ENCODE measurements around the gene CNTNAP2. TPM values are rescaled to one million over a fixed set of nuclear protein-coding genes. Genes with fewer than 3 reads are reported as not detected.

CNTNAP2 gene
- total and polyA plus RNA-seq, 12 donors: 0.07 to 0.77 (median 0.24) TPM

DNA sequence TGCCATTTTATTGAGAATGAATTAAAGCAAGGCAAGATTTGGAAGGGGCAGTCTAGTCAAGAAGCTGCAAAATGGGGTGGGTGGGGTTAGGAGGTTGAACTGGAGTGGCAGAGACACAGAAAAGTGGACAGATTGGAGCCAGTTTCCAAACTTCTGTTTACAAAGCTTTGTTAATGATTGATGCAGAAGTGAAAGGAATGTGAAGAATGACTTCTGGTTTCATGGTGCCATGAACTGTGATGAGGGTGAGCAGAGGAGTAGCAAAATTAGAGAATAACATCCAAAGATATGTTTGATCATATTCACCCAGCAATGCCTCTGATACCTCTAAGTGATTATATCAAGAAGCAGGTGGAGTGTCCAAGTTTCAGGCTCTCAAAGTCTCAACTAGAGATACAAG is 1356.0 kb downstream of the CNTNAP2 start:
- intact Hi-C loops (cut with DNase I): loop anchor here in 1 of 10 donors (5.0 kb wide), 1 partner anchor 40 kb away; no protein-coding TSS in a partner anchor
- no peak overlapping the region for H3K27ac ChIP-seq
- H3K4me3 ChIP-seq: no peak overlapping the region
- DNase-seq: no peak
- ATAC-seq: no peak
- TF ChIP-seq, protein P1, sequence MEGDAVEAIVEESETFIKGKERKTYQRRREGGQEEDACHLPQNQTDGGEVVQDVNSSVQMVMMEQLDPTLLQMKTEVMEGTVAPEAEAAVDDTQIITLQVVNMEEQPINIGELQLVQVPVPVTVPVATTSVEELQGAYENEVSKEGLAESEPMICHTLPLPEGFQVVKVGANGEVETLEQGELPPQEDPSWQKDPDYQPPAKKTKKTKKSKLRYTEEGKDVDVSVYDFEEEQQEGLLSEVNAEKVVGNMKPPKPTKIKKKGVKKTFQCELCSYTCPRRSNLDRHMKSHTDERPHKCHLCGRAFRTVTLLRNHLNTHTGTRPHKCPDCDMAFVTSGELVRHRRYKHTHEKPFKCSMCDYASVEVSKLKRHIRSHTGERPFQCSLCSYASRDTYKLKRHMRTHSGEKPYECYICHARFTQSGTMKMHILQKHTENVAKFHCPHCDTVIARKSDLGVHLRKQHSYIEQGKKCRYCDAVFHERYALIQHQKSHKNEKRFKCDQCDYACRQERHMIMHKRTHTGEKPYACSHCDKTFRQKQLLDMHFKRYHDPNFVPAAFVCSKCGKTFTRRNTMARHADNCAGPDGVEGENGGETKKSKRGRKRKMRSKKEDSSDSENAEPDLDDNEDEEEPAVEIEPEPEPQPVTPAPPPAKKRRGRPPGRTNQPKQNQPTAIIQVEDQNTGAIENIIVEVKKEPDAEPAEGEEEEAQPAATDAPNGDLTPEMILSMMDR (IDR thresholded peaks at IDR 0.05): no peak
- peaks cover 0 to 5% (median 0%) of the 10 kb centered on the region in 11 donors for H3K9me3 ChIP-seq
- H3K4me1 ChIP-seq: no peaks in the 10 kb centered on the region
- no peaks in the 10 kb centered on the region for H3K27me3 ChIP-seq
- no peaks in the 10 kb centered on the region for H3K36me3 ChIP-seq

GRCh38 chr7:147474862-147475261 is 1358.3 kb downstream of the CNTNAP2 start:
- 47 to 53% methylated on average over 4 of the region's 4 CpGs for WGBS, 2 donors
- no peaks in the 10 kb centered on the region for H3K36me3 ChIP-seq
- no peak for ATAC-seq
- peaks cover 0 to 5% (median 0%) of the 10 kb centered on the region in 11 donors for H3K9me3 ChIP-seq
- no peaks in the 10 kb centered on the region for H3K4me1 ChIP-seq
- intact Hi-C loops (cut with DNase I): loop anchor here in 1 of 10 donors (5.0 kb wide), 1 partner anchor 43 kb away; no protein-coding TSS in a partner anchor
- TF ChIP-seq, protein P1 (IDR thresholded peaks at IDR 0.05): no peak
- H3K27ac ChIP-seq: no peak overlapping the region
- no peak for DNase-seq
- no peak overlapping the region for H3K4me3 ChIP-seq
- no peaks in the 10 kb centered on the region for H3K27me3 ChIP-seq

GRCh38 chr7:147477526-147477925 is 1360.9 kb downstream of the CNTNAP2 start:
- WGBS, 2 donors: 82 to 89% methylated on average over 3 of the region's 3 CpGs
- no peak for ATAC-seq

DNA sequence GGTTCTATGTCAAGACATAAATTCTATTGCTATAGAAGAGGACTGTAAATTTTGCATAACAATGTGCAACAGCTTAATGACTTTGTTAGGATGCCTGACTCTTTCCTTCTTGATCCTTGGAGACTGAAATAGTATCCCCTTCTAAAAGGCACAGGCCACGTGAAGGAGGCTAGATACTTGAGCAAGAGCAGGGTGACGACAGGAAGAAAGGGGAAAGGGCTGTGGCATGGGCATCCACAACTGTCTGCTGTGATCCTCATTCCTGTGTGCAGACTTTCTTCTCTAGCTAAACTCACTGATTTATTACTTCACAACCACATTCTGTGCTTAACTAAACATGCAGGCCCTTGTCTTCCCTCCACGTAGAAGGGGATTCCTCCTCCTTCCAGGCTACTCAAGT is 1362.2 kb downstream of the CNTNAP2 start:
- Histone ChIP-seq H3K36me3 (no peaks in the 10 kb centered on the region), H3K4me1 (no peaks in the 10 kb centered on the region), H3K4me3 (no peak overlapping the region), H3K9me3 (peaks cover 0 to 5% (median 0%) of the 10 kb centered on the region in 11 donors), H3K27me3 (no peaks in the 10 kb centered on the region), H3K27ac (no peak overlapping the region)
- no peak for DNase-seq
- TF ChIP-seq, protein P1 (IDR thresholded peaks at IDR 0.05): no peak
- 40 to 42% methylated on average over 3 of the region's 3 CpGs for WGBS, 2 donors
- intact Hi-C loops (cut with DNase I): no loop called here
- no peak for ATAC-seq

More at GRCh38 chr7:147477526-147477925, 1360.9 kb downstream of the CNTNAP2 start:
- intact Hi-C loops (cut with DNase I): no loop called here
- no peaks in the 10 kb centered on the region for H3K27me3 ChIP-seq
- no peaks in the 10 kb centered on the region for H3K4me1 ChIP-seq
- H3K36me3 ChIP-seq: no peaks in the 10 kb centered on the region
- no peak for DNase-seq
- no peak overlapping the region for H3K27ac ChIP-seq
- TF ChIP-seq, protein P1 (IDR thresholded peaks at IDR 0.05): no peak
- no peak overlapping the region for H3K4me3 ChIP-seq
- H3K9me3 ChIP-seq: peaks cover 0 to 5% (median 0%) of the 10 kb centered on the region in 11 donors

Measured in heart right ventricle (tissue), 16 donors.